Measurements from ENCODE around the gene SIRT2.
"Not testable (repeated sequence)": the region's sequence is repeated elsewhere in the genome, so short reads cannot be mapped to it uniquely, and the experiment has no call there.

Gene SIRT2

DNA sequence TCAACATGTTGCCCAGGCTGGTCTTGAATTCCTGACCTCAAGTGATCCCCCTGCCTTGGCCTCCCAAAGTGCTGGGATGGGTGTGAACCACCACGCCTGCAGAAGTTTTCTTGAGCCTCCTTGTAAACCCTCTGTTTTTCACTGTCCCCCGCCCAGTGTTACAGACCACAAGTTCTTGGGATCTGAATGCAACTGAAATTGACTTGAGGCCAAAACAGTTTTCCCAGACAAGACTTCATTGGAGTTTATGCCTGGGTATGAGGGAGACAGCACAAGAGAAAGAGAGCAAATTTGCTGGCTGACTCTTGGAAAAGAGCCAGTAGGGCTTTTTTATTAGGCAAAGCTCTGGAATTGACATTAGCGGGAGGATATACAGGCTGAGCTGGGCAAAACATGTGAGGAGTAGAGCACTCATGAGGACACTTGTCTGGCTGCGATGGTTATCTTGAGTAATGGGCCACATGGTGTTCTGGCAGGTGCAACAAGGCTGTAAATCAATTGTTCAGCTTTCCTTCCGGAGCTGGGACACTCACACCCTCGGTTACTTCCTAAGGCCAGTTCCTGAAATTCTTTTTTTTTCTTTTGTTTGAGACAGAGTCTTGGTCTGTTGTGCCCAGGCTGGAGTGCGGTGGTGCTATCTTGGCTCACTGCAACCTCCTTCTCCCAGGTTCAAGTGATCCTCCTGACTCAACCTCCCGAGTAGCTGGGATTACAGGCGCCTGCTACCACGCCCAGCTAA is 36.9 kb downstream of the SIRT2 start:
- peak in 1 of 2 donors; percentile 71 for DNase-seq

DNA sequence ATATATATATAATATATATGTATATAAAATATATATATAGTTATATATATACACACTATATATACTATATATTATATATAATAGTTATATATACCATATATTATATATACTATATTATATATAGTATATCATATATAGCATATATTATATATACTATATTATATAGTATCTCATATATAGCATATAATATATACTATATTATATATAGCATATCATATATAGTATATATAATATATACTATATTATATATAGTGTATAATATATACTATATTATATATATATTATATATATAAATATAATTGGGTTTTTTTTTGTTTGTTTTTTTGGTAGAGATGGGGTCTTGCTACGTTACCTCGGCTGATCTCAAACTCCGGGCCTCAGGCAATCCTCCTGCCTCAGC is 38.0 kb downstream of the SIRT2 start:
- no peak for DNase-seq

DNA sequence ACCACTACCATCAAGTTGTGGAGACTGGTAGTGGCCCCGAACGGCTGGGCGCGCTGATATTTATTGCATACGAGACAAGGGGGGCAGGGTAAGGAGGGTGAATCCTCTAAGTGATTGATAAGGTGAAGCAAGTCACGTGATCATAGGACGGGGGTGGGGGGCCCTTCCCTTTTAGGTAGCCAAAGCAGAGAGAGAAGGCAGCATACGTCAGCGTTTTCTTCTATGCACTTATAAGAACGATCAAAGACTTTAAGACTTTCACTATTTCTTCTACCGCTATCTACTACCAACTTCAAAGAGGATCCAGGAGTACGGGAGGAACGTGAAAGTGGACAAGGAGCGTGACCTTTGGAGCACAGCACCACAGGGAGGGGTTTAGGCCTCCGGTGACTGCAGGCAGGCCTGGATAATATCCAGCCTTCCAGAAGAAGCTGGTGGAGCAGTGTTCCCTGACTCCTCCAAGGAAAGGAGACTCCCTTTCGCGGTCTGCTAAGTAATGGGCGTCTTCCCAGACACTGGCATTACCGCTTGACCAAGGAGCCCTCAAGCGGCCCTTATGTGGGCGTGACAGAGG is 39.7 kb downstream of the SIRT2 start:
- DNase-seq, result not testable (repeated sequence)

DNA sequence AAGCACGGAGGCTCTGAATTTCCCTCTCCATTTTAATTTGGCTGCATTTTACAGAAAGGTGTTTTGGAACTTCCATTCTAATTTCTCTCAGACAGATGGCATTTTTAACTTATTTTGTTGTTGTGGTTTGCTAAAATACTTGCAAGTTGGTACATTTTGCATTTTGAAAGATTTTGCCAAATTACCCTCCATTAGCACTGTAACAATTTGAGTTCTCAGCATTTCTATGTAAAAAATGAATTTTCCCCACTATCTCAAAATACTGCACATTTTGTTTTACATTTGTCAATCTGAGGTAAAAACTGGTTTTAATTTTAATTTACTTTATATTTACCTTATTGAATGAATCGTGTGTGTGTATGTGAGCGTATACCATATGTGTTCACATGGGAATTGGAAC is 42.6 kb downstream of the SIRT2 start:
- DNase-seq, result no peak

DNA sequence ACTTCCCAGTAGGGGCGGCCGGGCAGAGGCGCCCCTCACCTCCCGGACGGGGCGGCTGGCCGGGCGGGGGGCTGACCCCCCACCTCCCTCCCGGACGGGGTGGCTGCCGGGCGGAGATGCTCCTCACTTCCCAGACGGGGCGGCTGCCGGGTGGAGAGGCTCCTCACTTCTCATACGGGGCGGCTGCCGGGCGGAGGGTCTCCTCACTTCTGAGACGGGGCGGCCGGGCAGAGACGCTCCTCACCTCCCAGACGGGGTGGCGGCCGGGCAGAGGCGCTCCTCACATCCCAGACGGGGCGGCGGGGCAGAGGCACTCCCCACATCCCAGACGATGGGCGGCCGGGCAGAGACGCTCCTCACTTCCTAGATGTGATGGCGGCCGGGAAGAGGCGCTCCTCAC is 43.7 kb downstream of the SIRT2 start:
- DNase-seq, result not testable (repeated sequence)

DNA sequence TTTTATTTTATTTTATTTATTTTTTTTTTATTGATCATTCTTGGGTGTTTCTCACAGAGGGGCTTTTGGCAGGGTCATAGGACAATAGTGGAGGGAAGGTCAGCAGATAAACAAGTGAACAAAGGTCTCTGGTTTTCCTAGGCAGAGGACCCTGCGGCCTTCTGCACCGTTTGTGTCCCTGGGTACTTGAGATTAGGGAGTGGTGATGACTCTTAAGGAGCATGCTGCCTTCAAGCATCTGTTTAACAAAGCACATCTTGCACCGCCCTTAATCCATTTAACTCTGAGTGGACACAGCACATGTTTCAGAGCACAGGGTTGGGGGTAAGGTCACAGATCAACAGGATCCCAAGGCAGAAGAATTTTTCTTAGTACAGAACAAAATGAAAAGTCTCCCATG is 44.5 kb downstream of the SIRT2 start:
- DNase-seq, result not testable (repeated sequence)

DNA sequence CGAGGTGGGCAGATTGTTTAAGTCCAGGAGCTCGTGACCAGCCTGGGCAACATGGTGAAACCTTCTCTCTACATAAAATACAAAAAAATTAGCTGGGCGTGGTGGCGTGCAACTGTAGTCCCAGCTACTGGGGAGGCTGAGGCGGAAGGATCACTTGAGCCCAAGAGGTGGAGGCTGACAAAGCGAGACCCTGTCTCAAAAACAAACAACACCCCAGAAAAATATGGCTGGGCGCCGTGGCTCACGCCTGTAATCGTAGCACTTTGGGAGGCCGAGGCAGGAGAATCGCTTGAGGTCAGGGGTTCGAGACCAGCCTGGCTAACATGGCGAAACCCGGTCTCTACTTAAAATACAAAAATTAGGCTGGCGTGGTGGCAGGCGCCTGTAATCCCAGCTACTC is 46.2 kb downstream of the SIRT2 start:
- no peak for DNase-seq

DNA sequence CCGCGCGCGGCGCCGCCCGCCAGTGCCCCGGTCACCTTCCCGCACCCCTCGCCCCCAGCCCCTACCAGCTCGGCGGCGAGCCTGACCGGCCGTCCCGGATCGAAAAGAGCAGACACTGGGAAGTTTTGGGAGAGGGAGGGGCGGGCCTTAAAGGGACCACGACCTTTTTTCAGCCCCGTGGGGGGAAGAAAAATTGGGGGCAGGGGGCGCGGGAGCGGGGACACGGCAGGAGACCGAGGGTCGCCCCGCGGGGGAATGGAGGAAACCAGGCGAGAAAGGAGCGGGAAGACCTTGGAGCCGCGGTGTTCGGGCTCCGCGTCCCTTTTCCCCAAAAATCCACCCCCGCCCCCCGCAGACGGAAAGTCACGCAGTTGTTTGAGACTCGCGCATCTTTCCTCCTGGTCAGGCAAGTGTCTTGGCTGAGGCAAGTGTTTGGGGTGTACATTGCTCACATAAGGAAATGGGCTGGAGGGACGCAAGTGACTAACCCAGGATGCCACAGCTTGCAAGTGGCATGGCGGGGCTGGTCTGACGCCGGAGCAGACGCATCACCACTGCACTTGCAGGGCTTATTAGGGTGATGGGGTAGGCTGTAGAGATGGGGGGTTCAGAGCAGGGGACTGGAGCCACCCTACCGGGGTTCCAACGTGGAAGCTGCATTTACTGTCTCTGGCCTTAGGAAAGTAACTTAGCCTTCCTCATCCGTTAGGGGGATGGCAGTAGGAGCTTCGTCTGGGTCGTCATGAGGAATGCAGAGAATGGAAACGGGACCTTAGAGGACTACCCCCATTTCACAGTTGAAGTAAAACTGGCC is 47.0 kb downstream of the SIRT2 start:
- DNase-seq, result peak; percentile 49 to 77

DNA sequence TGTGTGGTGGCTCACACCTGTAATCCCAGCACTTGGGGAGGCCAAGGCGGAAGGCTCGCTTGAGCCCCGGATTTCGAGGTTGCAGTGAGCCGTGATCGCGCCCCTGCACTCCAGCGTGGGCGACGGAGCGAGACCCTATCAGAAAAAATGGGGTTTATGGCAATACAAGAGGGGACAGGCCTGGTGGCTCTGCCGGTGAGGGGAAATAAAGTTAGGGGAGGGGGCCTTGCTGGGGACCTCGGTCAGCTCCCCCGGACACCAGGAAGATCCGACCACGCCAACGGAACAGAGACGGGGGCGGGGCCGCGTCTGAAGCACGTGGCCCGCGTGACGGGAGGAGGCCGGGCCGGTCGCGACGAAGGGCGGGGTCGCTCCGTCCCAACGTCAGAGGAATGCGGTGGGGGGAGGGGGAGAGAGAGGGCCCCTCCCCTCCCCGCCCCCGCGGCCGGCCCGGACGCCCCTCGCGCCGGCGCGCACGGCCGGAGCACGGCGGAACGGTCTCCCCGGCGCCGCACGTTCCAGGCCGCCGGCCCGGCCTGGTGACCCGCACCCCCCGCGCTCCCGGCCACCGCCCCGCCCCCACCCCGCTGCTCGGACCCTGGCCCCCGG is 47.7 kb downstream of the SIRT2 start:
- peak; percentile 61 to 79 for DNase-seq

DNA sequence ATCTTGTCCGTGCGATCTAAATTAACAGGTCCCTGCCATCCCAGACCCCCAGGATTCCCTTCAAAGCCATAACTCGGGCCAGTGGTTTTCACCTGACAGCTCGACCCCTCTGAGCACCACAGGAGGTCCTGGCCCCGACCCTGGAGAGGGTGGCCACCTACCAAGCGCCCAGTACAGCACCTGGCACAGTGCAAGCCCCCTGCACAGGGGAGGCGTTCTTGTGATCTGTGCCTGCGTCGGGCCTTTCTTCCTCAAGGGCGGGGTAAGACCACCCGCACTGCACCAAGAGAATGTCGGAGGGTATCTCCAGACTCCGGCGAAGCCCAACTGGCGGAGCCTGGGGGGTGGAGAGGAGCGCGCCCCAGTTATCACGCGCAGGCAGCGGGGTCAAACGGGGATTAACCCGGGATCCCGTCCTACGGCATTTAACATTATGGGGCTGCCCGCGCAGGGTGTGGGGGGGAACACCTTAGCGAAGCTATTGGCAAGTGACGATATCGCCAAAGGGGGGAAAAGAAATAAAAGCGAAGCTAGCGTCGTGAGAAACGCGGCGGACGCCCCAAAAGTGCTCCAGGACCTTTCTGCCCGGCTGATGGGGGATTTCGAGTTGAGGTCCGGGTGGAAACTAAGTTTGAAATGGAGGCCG is 48.3 kb downstream of the SIRT2 start:
- no peak for DNase-seq

DNA sequence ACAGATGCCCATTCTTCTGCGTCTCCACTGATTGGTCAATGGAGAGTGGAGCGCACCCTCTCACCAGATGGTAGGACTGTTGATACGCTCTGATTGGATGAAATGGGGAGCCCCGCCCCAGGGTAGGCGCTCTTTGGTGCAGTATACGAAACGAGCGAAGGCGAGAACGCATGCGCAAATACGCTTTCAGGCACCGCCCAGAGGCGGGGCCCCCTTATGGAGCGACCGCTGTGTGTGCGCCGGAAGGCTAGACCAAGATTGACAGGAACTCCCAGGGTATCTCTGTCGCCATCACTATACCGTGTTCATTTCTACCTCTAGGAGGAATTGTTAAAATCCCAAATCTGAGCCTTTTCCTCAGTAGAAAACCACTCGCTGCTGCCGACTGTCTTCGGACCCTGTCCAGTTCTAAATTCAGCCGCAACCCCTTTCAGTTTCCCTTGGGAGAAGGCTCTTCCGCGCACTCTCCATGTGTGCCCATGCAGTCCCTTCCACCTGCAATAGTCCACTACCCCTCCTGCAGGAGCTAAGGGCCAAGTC is 48.9 kb downstream of the SIRT2 start:
- DNase-seq, result peak in 1 of 2 donors; percentile 97

DNA sequence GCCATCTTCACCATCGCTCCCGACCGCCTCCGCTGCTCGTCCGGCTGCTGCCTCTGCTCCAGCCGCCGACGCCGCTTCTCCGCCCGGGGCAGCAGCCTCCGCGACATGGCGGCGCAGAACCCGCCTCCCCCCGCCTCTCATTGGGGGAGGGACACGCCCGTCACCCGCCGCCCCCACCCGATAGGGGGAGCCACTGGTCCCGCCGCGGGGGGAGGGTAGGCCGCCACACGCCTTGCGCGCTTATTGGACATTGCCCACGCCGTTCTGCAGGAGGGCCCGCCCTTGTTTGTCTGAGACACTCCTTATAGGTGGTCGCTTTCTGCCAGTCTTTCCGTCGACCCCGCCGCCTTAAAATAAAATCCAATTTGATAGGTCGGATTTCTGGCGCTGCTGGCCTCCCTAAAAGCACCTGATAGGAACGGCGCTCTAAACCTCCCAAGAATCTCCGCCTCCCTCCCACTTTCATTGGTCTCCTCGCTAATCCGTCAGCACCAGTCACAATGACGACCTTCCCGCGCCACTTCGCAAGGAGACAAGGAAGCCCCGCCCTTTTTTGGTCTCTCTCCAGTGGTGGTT is 49.5 kb downstream of the SIRT2 start, which contains the start of gene HNRNPL:
Gene HNRNPL, minus strand, starts transcription at position 127 of the 576 bp plus-strand sequence. Its CDS starts 20 bp downstream, at position 107.
- peak; percentile 97 to 100 for DNase-seq

DNA sequence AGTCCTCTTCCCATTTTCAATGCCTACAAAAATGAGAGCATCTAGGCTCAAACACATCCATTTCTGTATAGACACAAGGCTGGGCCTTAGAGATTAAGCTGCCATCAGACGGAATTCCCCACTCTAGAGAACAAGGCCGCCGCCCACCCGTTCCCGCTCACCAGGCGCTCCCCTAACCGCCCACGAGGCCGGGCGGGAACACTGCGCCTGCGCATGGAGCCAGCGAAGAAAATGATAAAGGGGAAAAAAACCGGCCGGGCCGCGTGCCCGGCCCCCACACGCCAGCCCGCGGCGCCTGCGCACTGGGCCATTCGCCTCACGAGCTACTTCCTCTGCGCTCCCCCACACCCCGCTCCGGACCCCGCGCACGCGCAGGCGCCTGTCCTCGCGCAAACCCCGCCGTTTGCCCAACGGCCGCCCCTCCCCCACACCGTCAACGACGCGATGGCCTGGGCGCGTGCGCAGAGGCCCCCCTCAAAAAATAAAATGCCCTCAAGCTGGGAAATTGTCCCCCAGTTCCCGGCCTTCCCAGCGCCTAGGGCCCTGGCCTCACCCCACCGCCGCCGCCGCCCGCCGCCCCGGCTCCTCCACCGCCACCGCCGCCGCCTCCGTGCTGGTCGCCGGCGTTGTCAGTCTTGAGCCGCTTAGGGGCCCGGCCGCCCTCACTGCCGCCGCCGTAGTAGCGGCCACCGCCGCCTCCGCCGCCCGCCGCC is 50.1 kb downstream of the SIRT2 start:
- peak; percentile 92 for DNase-seq

DNA sequence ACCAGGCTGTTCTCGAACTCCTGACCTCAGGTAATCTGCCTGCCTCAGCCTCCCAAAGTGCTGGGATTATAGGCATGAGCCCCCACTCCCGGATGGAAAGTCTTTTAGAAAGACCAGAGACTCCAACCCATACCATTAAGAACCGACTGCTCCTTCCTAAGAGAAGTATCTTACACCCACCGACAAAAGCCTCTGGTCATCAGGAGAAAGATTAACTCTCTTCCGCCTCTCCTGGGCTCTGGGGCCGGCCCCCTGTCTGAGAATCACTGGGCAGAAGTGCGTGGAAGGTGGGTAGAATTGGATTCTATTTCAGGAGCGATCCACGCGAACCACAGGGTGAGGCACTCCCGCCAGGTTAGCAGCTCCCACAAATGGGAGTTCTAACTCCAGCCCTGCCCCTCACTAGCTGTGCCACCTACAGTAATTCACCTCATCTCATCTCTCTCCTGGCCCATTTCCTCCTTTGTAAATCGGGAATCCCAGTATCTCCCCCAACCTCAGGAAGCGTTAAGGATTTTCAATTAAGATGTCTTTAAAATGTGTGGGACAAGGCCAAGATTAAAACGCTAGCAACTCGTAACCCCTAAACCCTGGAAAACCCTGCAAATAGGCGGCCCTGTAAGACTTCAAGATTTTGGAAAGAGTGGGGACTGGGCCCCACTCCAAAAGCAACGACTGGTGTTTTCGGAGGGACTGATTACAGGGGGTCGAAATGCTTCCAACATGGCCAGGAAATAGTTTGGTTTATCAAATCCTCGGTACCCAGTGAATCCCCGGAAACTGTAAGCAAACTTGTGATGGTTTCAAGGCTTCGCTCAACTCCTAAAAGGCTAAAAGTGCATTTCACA is 50.9 kb downstream of the SIRT2 start:
- no peak for DNase-seq

DNA sequence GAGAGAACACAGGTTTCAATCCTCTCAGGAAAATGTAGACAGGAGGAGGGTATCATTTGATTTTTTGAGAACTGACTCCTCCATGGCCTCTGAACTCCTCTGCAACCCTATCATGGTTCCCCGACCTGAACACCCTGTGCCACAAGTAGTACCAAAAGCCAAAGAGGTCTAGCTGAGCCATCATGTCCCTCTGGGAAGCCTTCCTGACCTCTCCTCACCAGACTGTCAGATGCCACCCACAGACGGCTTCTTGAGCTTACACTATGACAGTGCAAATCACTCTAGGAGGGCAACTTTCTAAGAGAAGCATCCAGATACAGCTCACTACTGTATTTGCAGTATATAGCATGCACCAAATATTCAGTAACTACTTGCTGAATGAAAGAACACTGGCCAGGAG is 53.3 kb downstream of the SIRT2 start:
- no peak for DNase-seq

DNA sequence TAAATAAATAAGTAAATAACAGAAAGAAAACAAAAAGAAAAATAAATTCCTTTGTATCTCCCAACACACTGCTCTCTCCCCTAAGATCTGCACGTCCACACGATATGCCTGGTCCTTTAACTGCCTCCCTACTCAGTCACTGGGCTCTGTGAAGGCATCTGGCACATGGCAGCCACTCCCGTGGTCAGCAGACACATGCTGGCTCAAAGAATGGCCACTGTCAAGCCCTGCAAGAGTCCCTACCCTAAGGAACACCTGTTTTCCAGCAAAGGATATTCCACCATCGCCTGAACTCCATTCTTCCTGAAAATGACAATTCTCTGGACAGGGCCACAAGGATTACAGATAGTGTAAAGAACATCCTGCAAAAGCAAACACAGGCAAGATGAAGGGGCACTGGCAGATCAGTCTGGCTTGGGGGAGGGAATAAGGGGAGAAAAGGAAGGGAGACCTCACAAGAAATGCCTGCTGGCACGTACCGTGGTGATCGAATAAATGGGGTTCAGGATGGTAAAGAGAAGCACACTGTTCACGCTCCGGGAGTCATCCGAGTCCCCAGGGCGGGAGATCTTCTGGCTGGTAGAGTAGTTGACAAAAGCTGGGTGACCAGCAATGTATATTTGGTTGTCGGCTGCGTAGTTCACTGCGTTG is 53.9 kb downstream of the SIRT2 start:
- DNase-seq, result no peak

DNA sequence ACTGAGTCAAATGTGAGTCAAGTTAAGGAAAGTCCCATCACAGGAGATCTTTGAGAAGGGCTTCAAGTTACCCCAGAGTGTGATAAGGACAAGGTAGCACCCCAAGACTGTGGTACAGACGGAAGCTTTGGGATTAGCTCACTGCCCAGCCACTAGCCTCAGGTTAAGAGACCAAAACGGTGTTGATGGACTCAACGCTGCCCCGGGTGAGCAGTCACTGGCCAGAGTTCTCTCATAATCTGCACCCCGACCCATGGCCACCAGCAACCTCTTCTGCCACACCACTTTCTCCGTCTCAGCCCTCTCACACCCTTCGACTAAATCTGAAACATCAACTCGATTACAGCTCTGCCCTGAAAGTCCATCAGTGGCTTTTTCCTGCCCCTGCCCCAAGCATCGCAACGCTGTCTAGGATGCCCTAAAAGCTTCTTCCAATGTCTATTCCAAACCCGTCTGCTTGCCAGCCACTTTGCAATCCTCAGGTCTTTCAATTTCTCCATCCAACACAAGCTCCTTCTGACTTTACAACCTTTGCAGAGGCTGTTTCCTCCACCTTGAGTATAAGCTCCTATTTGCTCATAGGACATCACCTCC is 55.2 kb downstream of the SIRT2 start:
- DNase-seq, result no peak

DNA sequence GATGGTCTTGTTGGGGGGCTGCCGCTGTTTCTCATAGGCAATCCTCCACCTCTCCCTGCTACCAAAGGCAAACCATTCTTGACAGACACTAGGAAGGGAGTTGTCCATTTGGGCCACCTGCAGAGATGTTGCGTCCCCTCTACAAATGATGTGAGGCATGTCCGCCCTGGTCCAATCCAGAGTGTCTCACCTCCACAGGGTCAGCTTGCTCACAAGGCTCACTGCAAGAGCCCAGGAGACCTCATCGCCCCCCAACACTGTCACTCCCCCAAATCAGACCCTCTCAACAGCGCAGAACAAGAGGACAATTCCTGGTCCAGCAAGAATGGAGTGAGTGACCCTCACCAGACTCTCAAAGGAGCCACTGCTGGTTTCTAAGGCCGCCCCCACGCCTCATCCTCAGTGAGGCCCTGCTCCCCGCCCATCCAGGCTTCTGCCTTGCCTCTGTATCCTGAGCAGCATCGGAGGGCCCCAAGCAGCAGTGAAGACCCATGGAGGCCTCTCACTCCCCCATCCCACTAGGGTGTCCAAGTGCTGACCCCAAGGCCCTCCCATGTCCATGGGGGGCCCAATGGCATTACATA is 56.2 kb downstream of the SIRT2 start:
- DNase-seq, result no peak
